Measurements from ENCODE around the gene MTHFD2.

DNA sequence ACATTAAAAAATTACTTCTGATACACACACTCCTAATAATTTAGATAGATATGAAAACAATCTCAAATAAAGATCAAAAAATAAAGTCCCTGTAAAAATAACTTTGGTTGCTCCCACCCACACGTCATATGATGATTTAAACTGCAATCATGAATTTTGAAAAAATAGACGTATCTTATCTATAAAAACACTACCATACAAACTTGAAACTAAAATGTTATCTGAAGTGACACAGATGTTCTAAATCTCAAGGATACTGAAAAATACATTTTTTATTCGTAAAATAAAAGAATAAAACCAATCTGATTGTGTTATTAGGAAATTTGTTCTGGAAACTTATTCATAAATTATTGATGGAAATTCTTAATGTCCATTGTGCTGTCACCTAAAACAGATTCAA, 42.6 kb upstream of the MTHFD2 start:
- TF ChIP-seq, protein P1, sequence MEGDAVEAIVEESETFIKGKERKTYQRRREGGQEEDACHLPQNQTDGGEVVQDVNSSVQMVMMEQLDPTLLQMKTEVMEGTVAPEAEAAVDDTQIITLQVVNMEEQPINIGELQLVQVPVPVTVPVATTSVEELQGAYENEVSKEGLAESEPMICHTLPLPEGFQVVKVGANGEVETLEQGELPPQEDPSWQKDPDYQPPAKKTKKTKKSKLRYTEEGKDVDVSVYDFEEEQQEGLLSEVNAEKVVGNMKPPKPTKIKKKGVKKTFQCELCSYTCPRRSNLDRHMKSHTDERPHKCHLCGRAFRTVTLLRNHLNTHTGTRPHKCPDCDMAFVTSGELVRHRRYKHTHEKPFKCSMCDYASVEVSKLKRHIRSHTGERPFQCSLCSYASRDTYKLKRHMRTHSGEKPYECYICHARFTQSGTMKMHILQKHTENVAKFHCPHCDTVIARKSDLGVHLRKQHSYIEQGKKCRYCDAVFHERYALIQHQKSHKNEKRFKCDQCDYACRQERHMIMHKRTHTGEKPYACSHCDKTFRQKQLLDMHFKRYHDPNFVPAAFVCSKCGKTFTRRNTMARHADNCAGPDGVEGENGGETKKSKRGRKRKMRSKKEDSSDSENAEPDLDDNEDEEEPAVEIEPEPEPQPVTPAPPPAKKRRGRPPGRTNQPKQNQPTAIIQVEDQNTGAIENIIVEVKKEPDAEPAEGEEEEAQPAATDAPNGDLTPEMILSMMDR (IDR thresholded peaks at IDR 0.05): no peak
- TF ChIP-seq POLR2A (IDR thresholded peaks at IDR 0.05): no peak

All from testis (tissue), 2 donors.